SU-DHL-6 (cell line): ENCODE results near the gene PTPRJ.

ENCODE experiments used
- H2AFZ ChIP-seq: fragments of 200-600 bp; sonication (generic); 2 replicates; pipeline ENCODE4 v1.6.1; 2014; ENCODE audit warnings: low read depth, mild to moderate bottlenecking, moderate library complexity, mixed read lengths, antibody characterized with exemption, low read length; ENCODE audit not compliant: severe bottlenecking
- H3F3A ChIP-seq: fragments of 200-600 bp; shearing (Covaris generic); 2 replicates; pipeline ENCODE4 v1.6.0; 2016; ENCODE audit warnings: antibody characterized with exemption, mild to moderate bottlenecking; ENCODE audit not compliant: insufficient read depth
- H3K27ac ChIP-seq: fragments of 200-600 bp; sonication (generic); 2 replicates; pipeline ENCODE4 v1.5.1; 2016; ENCODE audit warnings: low read depth, mild to moderate bottlenecking, low read length, moderate library complexity, mixed read lengths
- H3K27me3 ChIP-seq: fragments of 200-600 bp; sonication (generic), shearing (Covaris generic); 2 replicates; pipeline ENCODE4 v1.6.0; 2014; ENCODE audit warnings: mild to moderate bottlenecking, low read length
- H3K36me3 ChIP-seq: fragments of 200-600 bp; sonication (generic); 2 replicates; pipeline ENCODE4 v1.6.1; 2014; ENCODE audit warnings: mild to moderate bottlenecking, low read length, mixed read lengths
- H3K4me2 ChIP-seq: fragments of 300-600, 200-600 bp; shearing (Covaris generic), sonication (generic); 2 replicates; pipeline ENCODE4 v1.6.0; 2014; ENCODE audit warnings: low read length, low read depth, mild to moderate bottlenecking; ENCODE audit not compliant: poor library complexity, severe bottlenecking
- H3K4me3 ChIP-seq: fragments of 200-600 bp; sonication (generic); 2 replicates; pipeline ENCODE4 v1.5.1; 2014; ENCODE audit warnings: antibody characterized with exemption, low read length, mild to moderate bottlenecking, mixed read lengths; ENCODE audit not compliant: insufficient read depth, poor library complexity, severe bottlenecking
- H3K79me2 ChIP-seq: fragments of 200-600 bp; sonication (generic); 2 replicates; pipeline ENCODE4 v1.6.1; 2014; ENCODE audit warnings: mild to moderate bottlenecking, low read length, moderate library complexity; ENCODE audit not compliant: insufficient read depth
- H3K9ac ChIP-seq: fragments of 200-600 bp; sonication (generic); 2 replicates; pipeline ENCODE4 v1.7.0; 2014; ENCODE audit warnings: mild to moderate bottlenecking, low read length
- H3K9me2 ChIP-seq: fragments of 200-600 bp; sonication (generic); replicated peaks from 2 replicates; pipeline ENCODE4 v1.6.1; 2014; ENCODE audit warnings: low read length; ENCODE audit not compliant: insufficient read depth
- H3K9me3 ChIP-seq: fragments of 200-600 bp; sonication (generic); 2 replicates; pipeline ENCODE4 v1.6.1; 2014; ENCODE audit warnings: low read length, mixed read lengths; ENCODE audit not compliant: insufficient read depth
- H4K20me1 ChIP-seq: fragments of 200-600 bp; sonication (generic); 2 replicates; pipeline ENCODE4 v1.6.1; 2014; ENCODE audit warnings: low read depth, mild to moderate bottlenecking, antibody characterized with exemption, low read length, moderate library complexity, mixed read lengths
- EZH2phosphoT487 ChIP-seq: fragments of 200-600 bp; sonication (generic), shearing (Covaris generic); conservative IDR thresholded peaks from 2 replicates; pipeline ENCODE4 v1.6.1; 2018; ENCODE audit warnings: mild to moderate bottlenecking, antibody characterized with exemption, low read length, moderate library complexity, mixed read lengths
- TF ChIP-seq, protein P1 (sequence below): fragments of 200-600 bp; sonication (generic); IDR thresholded peaks from one replicate; pipeline ENCODE4 v1.5.1; 2017; ENCODE audit warnings: antibody characterized with exemption, mild to moderate bottlenecking, low read length, moderate library complexity; ENCODE audit not compliant: insufficient read depth, poor library complexity, severe bottlenecking

The PTPRJ gene

GRCh38 chr11:48101044-48101733, 120.8 kb downstream of the PTPRJ start:
- no peak overlapping the region for H2AFZ ChIP-seq

DNA sequence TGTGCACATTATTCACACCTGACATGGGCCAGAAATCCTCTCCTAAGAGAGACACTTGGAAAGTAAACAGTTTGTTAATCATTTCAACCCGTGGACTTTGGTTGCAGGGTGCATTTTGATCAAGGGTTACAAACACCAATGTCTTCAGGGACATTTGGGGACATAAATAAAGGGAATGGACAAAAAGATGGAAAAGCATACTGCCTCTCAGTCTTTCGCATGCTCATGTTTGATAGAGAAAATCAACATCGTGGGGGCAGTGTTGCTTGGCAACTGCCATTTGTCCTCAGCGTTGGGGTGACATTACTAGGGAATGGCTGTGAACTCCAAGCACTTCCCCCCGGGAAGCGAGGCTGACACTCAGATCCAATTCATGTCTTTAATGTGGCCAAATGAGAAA, 121.6 kb downstream of the PTPRJ start:
- Histone ChIP-seq H3F3A (peaks cover 7% of the 10 kb centered on the region; the same call in 1 of the 2 replicates), H3K4me2 (no peak overlapping the region), H3K27ac (no peak overlapping the region), H3K9me2 (no peaks in the 10 kb centered on the region), H3K9me3 (no peaks in the 10 kb centered on the region), H3K9ac (no peak overlapping the region), H3K79me2 (no peaks in the 10 kb centered on the region), H2AFZ (no peak overlapping the region), H3K4me3 (no peak overlapping the region), H3K36me3 (no peaks in the 10 kb centered on the region), H3K27me3 (no peaks in the 10 kb centered on the region), H4K20me1 (no peaks in the 10 kb centered on the region)
- TF ChIP-seq, protein P1, sequence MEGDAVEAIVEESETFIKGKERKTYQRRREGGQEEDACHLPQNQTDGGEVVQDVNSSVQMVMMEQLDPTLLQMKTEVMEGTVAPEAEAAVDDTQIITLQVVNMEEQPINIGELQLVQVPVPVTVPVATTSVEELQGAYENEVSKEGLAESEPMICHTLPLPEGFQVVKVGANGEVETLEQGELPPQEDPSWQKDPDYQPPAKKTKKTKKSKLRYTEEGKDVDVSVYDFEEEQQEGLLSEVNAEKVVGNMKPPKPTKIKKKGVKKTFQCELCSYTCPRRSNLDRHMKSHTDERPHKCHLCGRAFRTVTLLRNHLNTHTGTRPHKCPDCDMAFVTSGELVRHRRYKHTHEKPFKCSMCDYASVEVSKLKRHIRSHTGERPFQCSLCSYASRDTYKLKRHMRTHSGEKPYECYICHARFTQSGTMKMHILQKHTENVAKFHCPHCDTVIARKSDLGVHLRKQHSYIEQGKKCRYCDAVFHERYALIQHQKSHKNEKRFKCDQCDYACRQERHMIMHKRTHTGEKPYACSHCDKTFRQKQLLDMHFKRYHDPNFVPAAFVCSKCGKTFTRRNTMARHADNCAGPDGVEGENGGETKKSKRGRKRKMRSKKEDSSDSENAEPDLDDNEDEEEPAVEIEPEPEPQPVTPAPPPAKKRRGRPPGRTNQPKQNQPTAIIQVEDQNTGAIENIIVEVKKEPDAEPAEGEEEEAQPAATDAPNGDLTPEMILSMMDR, result no peak
- no peak for TF ChIP-seq EZH2phosphoT487

More at GRCh38 chr11:48101044-48101733, 120.8 kb downstream of the PTPRJ start:
- H3K9ac ChIP-seq, result no peak overlapping the region
- H3K4me2 ChIP-seq, result no peak overlapping the region
- no peaks in the 10 kb centered on the region for H4K20me1 ChIP-seq
- H3F3A ChIP-seq, result peaks cover 4% of the 10 kb centered on the region; the same call in 1 of the 2 replicates
- H3K4me3 ChIP-seq, result no peak overlapping the region
- H3K27ac ChIP-seq, result no peak overlapping the region
- H3K36me3 ChIP-seq, result no peaks in the 10 kb centered on the region
- H3K9me2 ChIP-seq, result no peaks in the 10 kb centered on the region
- TF ChIP-seq, protein P1, result no peak
- H3K79me2 ChIP-seq, result no peaks in the 10 kb centered on the region
- no peaks in the 10 kb centered on the region for H3K9me3 ChIP-seq
- H3K27me3 ChIP-seq, result no peaks in the 10 kb centered on the region

GRCh38 chr11:48103621-48104567, 123.5 kb downstream of the PTPRJ start:
- Histone ChIP-seq H4K20me1 (no peaks in the 10 kb centered on the region), H3K27me3 (no peaks in the 10 kb centered on the region), H3K27ac (no peak overlapping the region), H3F3A (peaks cover 17% of the 10 kb centered on the region), H3K9ac (no peak overlapping the region), H2AFZ (no peak overlapping the region), H3K79me2 (no peaks in the 10 kb centered on the region), H3K4me2 (no peak overlapping the region), H3K9me3 (no peaks in the 10 kb centered on the region), H3K4me3 (no peak overlapping the region), H3K36me3 (no peaks in the 10 kb centered on the region), H3K9me2 (no peaks in the 10 kb centered on the region)
- TF ChIP-seq, protein P1, result no peak
- no peak for TF ChIP-seq EZH2phosphoT487
